Choroid plexus epithelial cell (primary cell): ENCODE data around the gene RALBP1.

Experiments used
- DNase-seq: peaks from one replicate; pipeline ENCODE4 v3.0.0-alpha.2; 2010; ENCODE audit warnings: low read depth
- H3K4me3 ChIP-seq: 2 replicates; pipeline ENCODE4 v1.5.1; 2011; ENCODE audit warnings: low read depth, mild to moderate bottlenecking, control low read depth, low read length, moderate library complexity
- TF ChIP-seq, protein P1 (sequence below): conservative IDR thresholded peaks from 2 replicates; pipeline ENCODE4 v1.5.1; 2011; ENCODE audit warnings: low read depth, mild to moderate bottlenecking, control low read depth, inconsistent platforms, low read length, moderate library complexity

Gene RALBP1

DNA sequence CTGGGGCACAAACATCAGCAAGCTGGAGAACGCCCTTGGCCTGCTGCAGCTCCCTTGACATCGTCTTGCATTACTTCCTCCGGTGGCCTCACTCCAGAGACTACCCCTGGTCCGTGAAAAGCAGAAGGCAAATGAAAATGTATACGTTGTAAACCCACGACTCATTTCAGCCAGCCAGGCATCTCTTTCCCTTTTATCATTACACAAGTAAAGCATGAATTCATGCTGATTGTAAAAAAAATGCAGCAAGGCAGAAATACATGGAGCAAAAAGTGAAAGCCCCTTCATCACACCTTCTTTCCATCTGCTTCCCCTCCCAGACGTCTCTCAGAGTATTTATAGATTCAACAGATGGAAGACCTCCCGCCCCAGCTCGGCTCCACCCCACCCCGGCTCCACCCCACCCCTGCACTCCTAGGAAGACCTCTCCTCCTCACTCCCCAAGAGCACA, 41.6 kb upstream of the RALBP1 start:
- DNase-seq, result no peak
- no peak overlapping the region for H3K4me3 ChIP-seq
- TF ChIP-seq, protein P1, sequence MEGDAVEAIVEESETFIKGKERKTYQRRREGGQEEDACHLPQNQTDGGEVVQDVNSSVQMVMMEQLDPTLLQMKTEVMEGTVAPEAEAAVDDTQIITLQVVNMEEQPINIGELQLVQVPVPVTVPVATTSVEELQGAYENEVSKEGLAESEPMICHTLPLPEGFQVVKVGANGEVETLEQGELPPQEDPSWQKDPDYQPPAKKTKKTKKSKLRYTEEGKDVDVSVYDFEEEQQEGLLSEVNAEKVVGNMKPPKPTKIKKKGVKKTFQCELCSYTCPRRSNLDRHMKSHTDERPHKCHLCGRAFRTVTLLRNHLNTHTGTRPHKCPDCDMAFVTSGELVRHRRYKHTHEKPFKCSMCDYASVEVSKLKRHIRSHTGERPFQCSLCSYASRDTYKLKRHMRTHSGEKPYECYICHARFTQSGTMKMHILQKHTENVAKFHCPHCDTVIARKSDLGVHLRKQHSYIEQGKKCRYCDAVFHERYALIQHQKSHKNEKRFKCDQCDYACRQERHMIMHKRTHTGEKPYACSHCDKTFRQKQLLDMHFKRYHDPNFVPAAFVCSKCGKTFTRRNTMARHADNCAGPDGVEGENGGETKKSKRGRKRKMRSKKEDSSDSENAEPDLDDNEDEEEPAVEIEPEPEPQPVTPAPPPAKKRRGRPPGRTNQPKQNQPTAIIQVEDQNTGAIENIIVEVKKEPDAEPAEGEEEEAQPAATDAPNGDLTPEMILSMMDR, result no peak

DNA sequence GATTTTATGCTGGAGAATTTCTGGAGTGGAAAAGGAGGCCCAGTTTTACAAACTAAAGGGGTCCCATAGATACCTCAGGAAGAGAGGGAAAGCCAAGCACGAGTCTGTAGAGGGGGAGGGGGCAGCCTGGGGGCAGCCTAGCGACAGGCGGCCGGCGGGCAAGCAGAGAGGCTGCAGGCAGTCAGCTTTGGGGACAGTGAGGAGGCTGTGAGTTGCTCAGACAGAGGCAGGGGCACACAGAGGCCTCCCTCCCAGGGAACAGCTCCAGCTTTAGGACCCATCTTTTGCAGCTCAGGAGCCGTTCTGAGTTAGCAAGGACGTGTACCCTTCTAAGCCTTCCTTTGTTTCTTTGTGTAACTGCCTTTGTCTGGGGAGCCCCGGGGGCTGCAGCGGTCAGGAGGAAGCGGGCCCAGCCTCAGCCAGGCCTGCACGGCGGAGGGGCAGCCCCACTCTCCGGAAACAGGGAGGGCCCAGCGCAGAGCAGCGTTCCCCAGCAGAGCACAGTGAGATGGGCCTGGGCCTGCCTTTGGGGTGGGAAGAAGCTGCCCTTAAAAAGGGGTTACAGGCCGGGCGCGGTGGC, 41.1 kb upstream of the RALBP1 start:
- TF ChIP-seq, protein P1, result no peak
- no peak overlapping the region for H3K4me3 ChIP-seq

DNA sequence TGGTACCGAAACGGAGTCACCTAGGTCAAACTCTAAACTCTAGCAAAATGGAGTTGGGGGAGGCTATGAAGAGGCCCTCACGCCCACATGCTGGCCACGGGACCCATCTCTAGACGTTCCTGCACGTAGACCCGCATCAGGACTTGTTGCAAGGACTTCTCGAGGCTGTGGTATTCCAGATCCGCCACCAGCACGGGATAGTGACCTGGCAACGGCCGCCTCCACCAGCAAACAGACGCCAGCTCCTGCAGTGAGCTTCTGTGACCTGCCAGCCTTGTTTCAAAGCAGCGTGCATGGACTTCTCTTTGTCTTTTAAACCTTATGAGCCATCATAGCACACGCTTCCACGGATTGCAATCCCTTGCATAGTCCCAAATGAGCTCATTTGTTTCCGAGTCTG, 40.3 kb upstream of the RALBP1 start:
- no peak for DNase-seq
- H3K4me3 ChIP-seq, result no peak overlapping the region
- TF ChIP-seq, protein P1, result no peak

More for the DNA sequence above, 41.1 kb upstream of the RALBP1 start:
- no peak for DNase-seq

DNA sequence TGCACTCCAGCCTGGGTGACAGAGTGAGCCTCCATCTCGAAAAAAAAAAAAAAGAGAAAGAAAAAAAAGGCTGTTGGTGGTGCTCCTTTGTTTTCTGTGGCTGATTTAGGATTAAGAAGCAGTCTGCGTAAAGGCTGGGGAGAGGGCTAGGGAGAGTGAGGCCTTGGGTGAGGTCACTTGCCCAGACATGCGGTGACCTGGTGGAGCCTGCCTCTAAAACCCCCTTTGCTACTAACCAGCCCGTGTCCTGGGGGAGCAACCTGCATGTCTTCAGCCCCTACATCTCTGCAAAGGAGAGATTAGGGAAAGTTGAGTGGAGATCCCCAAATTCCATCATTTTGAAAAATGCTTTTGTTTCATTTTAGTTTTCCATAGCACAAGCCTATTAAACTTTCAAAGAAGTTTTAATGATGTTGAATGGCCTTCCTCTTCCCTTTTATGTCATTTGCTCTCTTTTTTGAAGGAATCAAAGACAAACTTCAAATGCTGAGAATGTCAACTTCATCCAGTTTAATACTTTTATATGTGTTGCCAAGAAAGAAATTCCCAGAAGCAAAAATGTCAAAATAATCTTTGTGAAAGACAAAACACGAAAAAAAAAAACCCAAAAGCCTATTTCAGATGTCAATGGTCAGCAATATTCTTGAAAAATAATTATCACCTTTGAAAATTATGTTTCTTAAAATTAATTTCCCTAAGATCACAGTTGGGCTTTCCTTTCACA, 38.9 kb upstream of the RALBP1 start:
- DNase-seq, result no peak
- H3K4me3 ChIP-seq, result no peak overlapping the region
- TF ChIP-seq, protein P1, result no peak

DNA sequence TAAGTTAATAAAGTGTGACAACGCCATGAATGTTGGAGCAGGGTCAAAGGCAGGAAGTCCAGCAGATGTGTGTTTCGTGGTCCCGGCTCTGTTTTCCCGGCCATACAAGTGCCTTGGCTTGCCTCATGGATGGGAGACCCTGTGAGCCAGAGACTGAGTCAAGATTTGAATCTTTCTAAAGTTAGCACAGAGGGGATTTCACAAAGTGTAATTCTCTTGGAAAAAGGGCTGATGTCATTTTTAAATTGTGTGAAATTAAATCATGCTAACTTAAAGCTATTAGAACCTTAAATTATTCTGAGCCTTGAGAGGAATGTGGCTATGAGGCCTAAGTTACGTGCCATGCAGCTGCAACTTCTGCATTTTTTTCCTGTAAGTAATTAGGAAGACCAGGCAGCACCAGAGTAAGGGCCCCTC, 38.3 kb upstream of the RALBP1 start:
- no peak overlapping the region for H3K4me3 ChIP-seq
- peak; percentile 20 for DNase-seq
- TF ChIP-seq, protein P1, result no peak

DNA sequence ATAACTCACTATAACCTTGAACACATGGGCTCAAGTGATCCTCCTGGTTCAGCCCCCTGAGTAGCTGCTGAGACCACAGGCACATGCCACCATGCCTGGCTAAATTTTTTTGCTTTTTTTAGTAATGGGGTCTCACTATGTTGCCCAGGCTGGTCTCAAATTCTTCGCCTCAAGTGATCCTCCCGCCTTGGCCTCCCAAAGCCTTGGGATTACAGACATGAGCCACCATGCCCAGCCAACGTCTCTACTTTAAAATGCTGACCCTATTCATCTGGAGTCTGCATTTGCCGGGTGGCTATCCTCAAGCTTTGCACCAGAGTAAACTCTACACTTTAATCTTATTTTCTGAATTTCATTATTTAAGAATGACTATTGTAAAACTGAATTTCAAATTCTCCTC, 37.6 kb upstream of the RALBP1 start:
- no peak for DNase-seq
- TF ChIP-seq, protein P1, result no peak
- no peak overlapping the region for H3K4me3 ChIP-seq

DNA sequence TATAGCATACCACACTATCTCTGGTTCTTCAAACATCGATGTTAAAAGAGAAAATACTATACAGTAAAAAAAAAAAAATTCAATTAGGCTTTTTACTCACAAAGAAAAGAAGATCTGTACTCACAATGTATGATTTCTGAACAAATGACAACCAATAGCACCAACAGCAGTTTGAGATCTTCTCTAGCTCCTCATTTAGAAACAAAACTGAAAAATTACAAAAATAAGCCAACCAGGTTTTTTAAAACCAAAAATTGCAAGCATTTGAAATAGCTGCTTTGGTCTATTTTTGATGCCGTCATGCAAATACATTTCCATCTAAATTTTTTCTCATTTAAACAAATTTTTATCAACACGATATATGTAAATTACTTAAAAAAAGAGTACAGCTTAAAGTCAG, 34.3 kb upstream of the RALBP1 start:
- TF ChIP-seq, protein P1, result no peak
- no peak overlapping the region for H3K4me3 ChIP-seq
- DNase-seq, result no peak
